Peyer's patch (tissue), 4 donors: ENCODE measurements around the gene PDE1C.

ENCODE experiments used
- CTCF ChIP-seq, 6 experiments: fragments of 450-650 bp in 4 of 6; fragments of 200-600 bp in 2 of 6; sonication (generic) in 1 of 6; IDR thresholded peaks; one replicate each; pipeline ENCODE4 v1.5.1; 2017 to 2019; ENCODE audit warnings: antibody characterized with exemption in 6 of 6, mild to moderate bottlenecking in 3 of 6, moderate library complexity in 1 of 6
- POLR2A ChIP-seq, 2 donors: fragments of 450-650 bp; IDR thresholded peaks; one replicate each; pipeline ENCODE4 v1.5.1; 2017; ENCODE audit warnings: antibody characterized with exemption in 2 of 2, mild to moderate bottlenecking in 2 of 2, moderate library complexity in 2 of 2

GRCh38 chr7:31873816-31874597, 196.2 kb downstream of the PDE1C start:
- TF ChIP-seq CTCF (IDR thresholded peaks at IDR 0.05) = no peak
- no peak for TF ChIP-seq POLR2A (IDR thresholded peaks at IDR 0.05)
